Right lobe of liver (tissue), 4 donors: ENCODE measurements around the gene MYO16.

Experiments used
- CTCF ChIP-seq, 4 donors: fragments of 200-600 bp in 3 of 4; fragments of 450-650 bp in 1 of 4; IDR thresholded peaks; one replicate each; pipeline versions ENCODE4 v1.5.1 to v1.8.0; 2016 to 2022; ENCODE audit warnings: antibody characterized with exemption in 4 of 4, mild to moderate bottlenecking in 2 of 4
- POLR2A ChIP-seq: fragments of 450-650 bp; IDR thresholded peaks from one replicate; pipeline ENCODE4 v1.6.1; 2017; ENCODE audit warnings: antibody characterized with exemption, mild to moderate bottlenecking
- donor health status: DM: no; HTN: no; CAD: no.
- donor health status: DM: no; HTN: no; CAD: no.
- donor health status: DM: no; HTN: yes; CAD: no.

GRCh38 chr13:109148243-109148642 lies 518.8 kb downstream of the MYO16 start:
- TF ChIP-seq CTCF (IDR thresholded peaks at IDR 0.05) (no peak), POLR2A (no peak)
